ENCODE measurements around the gene KCNJ5.

DNA sequence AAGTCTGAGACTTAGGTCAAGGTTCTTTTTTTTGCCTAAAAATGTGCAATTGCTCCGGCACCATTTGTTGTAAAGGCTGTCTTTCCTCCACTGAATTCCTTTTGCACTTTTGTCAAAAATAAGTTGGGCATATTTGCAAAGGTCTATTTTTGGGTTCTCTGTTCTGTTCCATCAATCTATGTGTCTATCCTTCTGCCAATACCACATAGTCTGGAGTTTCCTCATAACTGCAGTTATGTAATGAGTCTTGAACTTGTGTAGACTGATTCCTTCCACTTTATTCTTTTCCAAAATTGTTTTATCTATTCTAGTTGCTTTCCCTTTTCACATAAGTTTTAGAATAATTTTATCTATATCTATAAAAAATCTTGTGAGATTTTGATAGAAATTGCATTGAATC lies 6.7 kb downstream of the KCNJ5 start:
- TF ChIP-seq POLR2A (IDR thresholded peaks at IDR 0.05; ENCODE audit: low read length) = no peak
- TF ChIP-seq GATA1 (IDR thresholded peaks at IDR 0.05; ENCODE audit: low read depth, low read length) = no peak
